Measurements from ENCODE around the gene PMPCA. TPM values are rescaled to one million over a fixed set of nuclear protein-coding genes. Genes with fewer than 3 reads are reported as not detected.

The PMPCA gene
- total and polyA plus RNA-seq, 2 of the 13 experiments (the other 11 are each of a cell fraction or from before 2014, with no cell fraction given) = 70.2 to 88.4 TPM

GRCh38 chr9:136412962-136413361 lies 2.5 kb downstream of the PMPCA start:
- H4K20me1 ChIP-seq (ENCODE audit: insufficient read depth, low read length) = peaks cover 8% of the 10 kb centered on the region
- no peak overlapping the region for H3K27ac ChIP-seq (ENCODE audit: extremely low read length, insufficient read depth, low read length)
- ChIA-PET CTCF (ENCODE audit: low intra/inter-chr PET ratio, low total read pairs) (no interaction called here), POLR2A (no interaction called here)
- H3K9ac ChIP-seq (ENCODE audit: insufficient read depth, low read depth, low read length) = no peak overlapping the region
- H3K4me2 ChIP-seq (ENCODE audit: low read depth, low read length) = no peak overlapping the region
- DNase-seq (ENCODE audit: low spot score) (no peak), ATAC-seq (no peak), FAIRE-seq (no peak)
- peaks cover 49% of the 10 kb centered on the region for H3K79me2 ChIP-seq (ENCODE audit: insufficient read depth, low read length)
- TF ChIP-seq SP5 (CRISPR knock-in tag; IDR thresholded peaks at IDR 0.05; ENCODE audit: borderline replicate concordance, low read depth) = no peak
- TF ChIP-seq ZNF264 (CRISPR knock-in tag; IDR thresholded peaks at IDR 0.05) = no peak
- TF ChIP-seq MAZ (IDR thresholded peaks at IDR 0.05; ENCODE audit: borderline replicate concordance, low read depth, low read length) = no peak
- TF ChIP-seq MAZ (CRISPR knock-in tag; IDR thresholded peaks at IDR 0.05; ENCODE audit: low read depth) = no peak
- TF ChIP-seq ZNF780A (CRISPR knock-in tag; IDR thresholded peaks at IDR 0.05) = no peak
- TF ChIP-seq ZNF530 (CRISPR knock-in tag; IDR thresholded peaks at IDR 0.05; ENCODE audit: low read depth) = no peak
- TF ChIP-seq ADNP (CRISPR knock-in tag; IDR thresholded peaks at IDR 0.05) = no peak
- TF ChIP-seq KDM6A (CRISPR knock-in tag; IDR thresholded peaks at IDR 0.05; ENCODE audit: low read depth) = no peak
- no peak for TF ChIP-seq CHCHD3 (CRISPR knock-in tag; IDR thresholded peaks at IDR 0.05)
- TF ChIP-seq ZNF282 (IDR thresholded peaks at IDR 0.05; ENCODE audit: partially characterized antibody) = no peak
- TF ChIP-seq ZNF367 (CRISPR knock-in tag; IDR thresholded peaks at IDR 0.05; ENCODE audit: borderline replicate concordance) = no peak
- TF ChIP-seq ZHX1 (CRISPR knock-in tag; IDR thresholded peaks at IDR 0.05; ENCODE audit: low read depth) = no peak
- TF ChIP-seq RCOR2 (CRISPR knock-in tag; IDR thresholded peaks at IDR 0.05) = no peak
- TF ChIP-seq POLR2AphosphoS2 (IDR thresholded peaks at IDR 0.05; ENCODE audit: low read depth, low read length) = no peak
- TF ChIP-seq E2F1 (CRISPR knock-in tag; IDR thresholded peaks at IDR 0.05) = no peak
- no peak for TF ChIP-seq ZNF317 (CRISPR knock-in tag; IDR thresholded peaks at IDR 0.05)
- TF ChIP-seq SP140L (CRISPR knock-in tag; IDR thresholded peaks at IDR 0.05; ENCODE audit: borderline replicate concordance) = no peak
- TF ChIP-seq ARID2 (CRISPR knock-in tag; IDR thresholded peaks at IDR 0.05; ENCODE audit: borderline replicate concordance) = no peak
- no peak for TF ChIP-seq ZNF343 (CRISPR knock-in tag; IDR thresholded peaks at IDR 0.05)
- no peak for TF ChIP-seq ZBTB25 (CRISPR knock-in tag; IDR thresholded peaks at IDR 0.05)
- no peak for TF ChIP-seq ZFP41 (CRISPR knock-in tag; IDR thresholded peaks at IDR 0.05; ENCODE audit: borderline replicate concordance)
- in situ Hi-C loops (cut with HindIII; ENCODE audit: extremely low pct_ligation_motif_present, low pct_unique_long_range_greater_than_20kb) = no loop called here
- H2AFZ ChIP-seq (ENCODE audit: low read length) = no peak overlapping the region
- H3K36me3 ChIP-seq (replicated peaks in 1 of 2; ENCODE audit: control insufficient read depth in 1 of 2, insufficient read depth in 2 of 2, low read length in 2 of 2) = peaks cover 28 to 49% of the 10 kb centered on the region in 2 experiments
- WGBS (ENCODE audit: low lambda C conversion rate) = 97% methylated on average over 9 of the region's 9 CpGs
- no peak overlapping the region for H3K4me3 ChIP-seq (replicated peaks in 1 of 3; ENCODE audit: insufficient read depth in 1 of 3, low read depth in 2 of 3, low read length in 3 of 3)
- peaks cover 36% of the 10 kb centered on the region for H3K4me1 ChIP-seq (ENCODE audit: insufficient read depth, low read length)
- H3K27me3 ChIP-seq (ENCODE audit: control insufficient read depth in 1 of 2, insufficient read depth in 2 of 2, low read length in 2 of 2) = no peaks in the 10 kb centered on the region; a peak in 1 of 5 replicates
- BruUV-seq (replicated peaks) = no TSS peak
- intact Hi-C loops (cut with micrococcal nuclease; ENCODE audit: unreplicated experiment) = no loop called here
- H3K9me3 ChIP-seq (ENCODE audit: low read length) = no peaks in the 10 kb centered on the region

Measured in HepG2 (cell line).